Uterus (tissue), 4 donors: ENCODE data around the gene DDC. TPM values are rescaled to one million over a fixed set of nuclear protein-coding genes. Genes with fewer than 3 reads are reported as not detected.

ENCODE experiments used
- DNase-seq, 2 donors: peaks; one replicate each; pipeline ENCODE4 v3.0.0-alpha.2; 2019 to 2020
- H3K27ac ChIP-seq, 2 donors: fragments of 200-600 bp; sonication (generic); 1 replicate in 1 of 2; 2 replicates in 1 of 2; pipeline ENCODE4 v1.5.1; 2016 to 2018
- H3K27me3 ChIP-seq, 2 donors: fragments of 200-600 bp; sonication (generic); one replicate each; pipeline ENCODE4 v1.5.1; 2018 to 2019; ENCODE audit warnings: control low read depth in 1 of 2
- H3K36me3 ChIP-seq, 2 donors: fragments of 200-600 bp; sonication (generic); one replicate each; pipeline ENCODE4 v1.5.1; 2019; ENCODE audit warnings: control low read depth in 1 of 2
- H3K4me1 ChIP-seq, 2 donors: fragments of 200-600 bp; sonication (generic); one replicate each; pipeline ENCODE4 v1.5.1; 2018 to 2019; ENCODE audit warnings: control low read depth in 1 of 2
- H3K4me3 ChIP-seq, 2 donors: fragments of 200-600 bp; sonication (generic); 1 replicate in 1 of 2; 2 replicates in 1 of 2; pipeline ENCODE4 v1.5.1; 2018 to 2019; ENCODE audit warnings: mild to moderate bottlenecking in 1 of 2
- H3K9me3 ChIP-seq, 2 donors: fragments of 200-600 bp; sonication (generic); one replicate each; pipeline ENCODE4 v1.5.1; 2019; ENCODE audit warnings: control low read depth in 1 of 2
- CTCF ChIP-seq, 4 experiments: fragments of 200-600 bp in 2 of 4; fragments of 450-650 bp in 2 of 4; sonication (generic) in 2 of 4; IDR thresholded peaks; one replicate each; pipeline ENCODE4 v1.5.1; 2016 to 2019; ENCODE audit warnings: antibody characterized with exemption in 4 of 4, mild to moderate bottlenecking in 2 of 4, moderate library complexity in 1 of 4
- POLR2A ChIP-seq, 2 donors: fragments of 450-650 bp; IDR thresholded peaks; one replicate each; pipeline ENCODE4 v1.6.1; 2016; ENCODE audit warnings: antibody characterized with exemption in 2 of 2, mild to moderate bottlenecking in 1 of 2, moderate library complexity in 1 of 2
- intact Hi-C: fragments of 100-400 bp; cut with DNase I; formaldehyde crosslinking; loops from one replicate; pipeline ENCODE4 v1.15.1; 2023; ENCODE audit warnings: low total_unique reads
- total RNA-seq, 4 donors: library from RNA; depleted of rRNA in 3 of 4; stranded (reverse); fragments of >200 nt in 3 of 4; gene quantifications; one replicate each; pipeline versions ENCODE4 v1.1.0 to v1.2.4, GENCODE V29; 2014 to 2023
- donor health status: DM: yes; HTN: yes; CAD: no.

Gene DDC
- total RNA-seq, 4 donors from 2014 or later, result not detected

- Histone ChIP-seq H3K9me3 (no peaks in the 10 kb centered on the region), H3K4me3 (no peak overlapping the region), H3K4me1 (no peaks in the 10 kb centered on the region), H3K36me3 (no peaks in the 10 kb centered on the region), H3K27me3 (no peaks in the 10 kb centered on the region), H3K27ac (no peak overlapping the region)
- TF ChIP-seq POLR2A (IDR thresholded peaks at IDR 0.05) (no peak), CTCF (IDR thresholded peaks at IDR 0.05) (no peak)
- intact Hi-C loops, result no loop called here
- no peak for DNase-seq
Observed at GRCh38 chr7:50469181-50469580, 96.0 kb downstream of the DDC start.

GRCh38 chr7:50467817-50468610 is 97.2 kb downstream of the DDC start:
- Histone ChIP-seq H3K4me1 (no peaks in the 10 kb centered on the region), H3K36me3 (no peaks in the 10 kb centered on the region), H3K27me3 (no peaks in the 10 kb centered on the region), H3K27ac (peak overlapping the region in 1 of 2 donors; percentile 29), H3K9me3 (no peaks in the 10 kb centered on the region), H3K4me3 (no peak overlapping the region)
- intact Hi-C loops, result no loop called here
- TF ChIP-seq POLR2A (IDR thresholded peaks at IDR 0.05) (no peak), CTCF (IDR thresholded peaks at IDR 0.05) (peak; percentile 90 to 95 (median 94))
- peak; percentile 85 to 87 for DNase-seq

GRCh38 chr7:50466815-50467585 is 98.2 kb downstream of the DDC start:
- H3K9me3 ChIP-seq, result no peaks in the 10 kb centered on the region
- no peaks in the 10 kb centered on the region for H3K36me3 ChIP-seq
- H3K27me3 ChIP-seq, result no peaks in the 10 kb centered on the region
- no peak for TF ChIP-seq CTCF (IDR thresholded peaks at IDR 0.05)
- no peak for TF ChIP-seq POLR2A (IDR thresholded peaks at IDR 0.05)
- intact Hi-C loops, result no loop called here
- H3K27ac ChIP-seq, result no peak overlapping the region
- H3K4me1 ChIP-seq, result no peaks in the 10 kb centered on the region
- H3K4me3 ChIP-seq, result no peak overlapping the region
- no peak for DNase-seq

- Histone ChIP-seq H3K27ac (no peak overlapping the region), H3K4me1 (no peaks in the 10 kb centered on the region), H3K27me3 (no peaks in the 10 kb centered on the region), H3K9me3 (no peaks in the 10 kb centered on the region), H3K4me3 (no peak overlapping the region), H3K36me3 (no peaks in the 10 kb centered on the region)
- TF ChIP-seq CTCF (IDR thresholded peaks at IDR 0.05) (no peak), POLR2A (IDR thresholded peaks at IDR 0.05) (no peak)
- DNase-seq, result no peak
- intact Hi-C loops, result no loop called here
Observed at GRCh38 chr7:50463035-50463434, 102.2 kb downstream of the DDC start.

- Histone ChIP-seq H3K27me3 (no peaks in the 10 kb centered on the region), H3K4me1 (no peaks in the 10 kb centered on the region), H3K9me3 (no peaks in the 10 kb centered on the region), H3K36me3 (no peaks in the 10 kb centered on the region), H3K27ac (no peak overlapping the region), H3K4me3 (no peak overlapping the region)
- DNase-seq, result no peak
- intact Hi-C loops, result no loop called here
- no peak for TF ChIP-seq CTCF (IDR thresholded peaks at IDR 0.05)
- no peak for TF ChIP-seq POLR2A (IDR thresholded peaks at IDR 0.05)
Observed at GRCh38 chr7:50462361-50462760, 102.8 kb downstream of the DDC start.
